GM20431 (cell line): Measurements from ENCODE around the gene CLSTN2.

ENCODE experiments used
- in situ Hi-C: fragments of 300-500 bp; cut with MseI, MboI; formaldehyde crosslinking; loops from one replicate; pipeline ENCODE4 v1.15.0; 2020; ENCODE audit warnings: low sequenced_read_pairs; ENCODE audit not compliant: unreplicated experiment

CLSTN2 gene

DNA sequence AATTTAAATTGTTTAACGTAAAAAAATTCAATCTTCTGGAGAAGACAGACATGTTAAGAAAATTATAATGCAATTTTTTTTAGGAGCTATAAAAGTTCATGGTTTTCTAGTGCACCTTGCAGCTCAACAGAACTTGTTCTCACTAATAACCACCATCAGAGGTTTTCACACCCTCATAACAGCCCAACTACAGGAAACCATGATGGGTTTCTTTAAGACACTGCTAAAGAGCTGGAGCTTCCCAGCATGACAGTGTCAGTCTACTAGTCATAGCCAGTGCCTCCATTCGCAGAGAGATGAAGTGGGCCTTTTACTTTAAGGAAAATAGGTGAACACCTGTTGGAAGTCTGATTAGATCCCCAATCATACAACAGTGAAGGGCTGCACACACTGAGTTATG is 518.8 kb downstream of the CLSTN2 start:
- in situ Hi-C loops, result no loop called here

DNA sequence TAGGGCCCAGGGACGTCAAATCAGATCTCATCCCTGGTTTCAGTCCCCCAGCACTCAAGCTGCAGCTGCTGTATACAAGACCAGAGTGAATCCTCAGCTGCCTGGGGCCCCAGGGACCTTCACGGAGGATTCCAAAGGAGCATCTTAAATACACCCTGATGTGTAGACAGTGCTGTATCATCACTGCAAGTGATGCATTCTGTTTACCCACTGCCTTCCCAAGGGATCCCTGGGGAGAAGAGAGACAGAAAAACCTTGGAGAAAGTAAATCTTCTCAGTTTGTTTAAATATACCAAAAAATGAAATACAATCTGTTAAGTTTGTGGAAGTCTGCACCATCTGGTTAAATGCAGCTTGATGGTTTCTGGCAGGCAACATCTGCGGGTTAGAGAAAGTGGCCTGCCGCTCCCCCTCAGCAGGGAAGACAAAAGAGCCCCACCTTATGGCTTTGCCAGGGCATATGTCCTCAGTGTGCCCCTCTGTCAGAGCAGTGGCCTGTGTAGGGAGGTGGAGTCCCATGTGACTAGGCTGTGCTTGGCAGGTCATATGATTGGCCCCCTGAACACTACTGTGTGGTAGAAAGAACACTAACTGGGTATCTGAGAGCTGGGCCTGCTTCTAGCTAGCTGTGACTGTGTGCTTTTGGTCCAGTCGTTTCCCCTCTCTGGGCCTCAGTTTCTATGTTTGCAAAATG is 520.7 kb downstream of the CLSTN2 start:
- in situ Hi-C loops, result no loop called here

DNA sequence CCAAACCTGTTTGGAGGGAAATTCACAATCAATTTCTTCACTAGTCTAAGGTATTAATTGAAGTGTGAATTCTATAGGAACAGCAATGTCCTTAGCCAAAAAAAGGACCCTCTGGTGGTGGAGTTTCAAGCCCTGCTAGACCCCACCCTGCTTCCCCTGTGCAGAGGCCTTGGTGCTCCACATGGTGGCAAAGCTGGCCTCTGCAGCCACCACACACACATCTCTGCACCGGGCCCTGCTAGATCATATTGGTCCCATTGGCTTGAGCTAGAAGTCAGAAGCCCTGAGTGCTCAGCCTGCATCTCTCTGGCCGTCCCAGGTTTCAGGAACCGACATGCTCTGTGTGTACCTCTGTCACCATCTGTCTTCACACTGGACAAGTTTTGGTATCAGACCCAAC is 522.0 kb downstream of the CLSTN2 start:
- in situ Hi-C loops, result no loop called here

DNA sequence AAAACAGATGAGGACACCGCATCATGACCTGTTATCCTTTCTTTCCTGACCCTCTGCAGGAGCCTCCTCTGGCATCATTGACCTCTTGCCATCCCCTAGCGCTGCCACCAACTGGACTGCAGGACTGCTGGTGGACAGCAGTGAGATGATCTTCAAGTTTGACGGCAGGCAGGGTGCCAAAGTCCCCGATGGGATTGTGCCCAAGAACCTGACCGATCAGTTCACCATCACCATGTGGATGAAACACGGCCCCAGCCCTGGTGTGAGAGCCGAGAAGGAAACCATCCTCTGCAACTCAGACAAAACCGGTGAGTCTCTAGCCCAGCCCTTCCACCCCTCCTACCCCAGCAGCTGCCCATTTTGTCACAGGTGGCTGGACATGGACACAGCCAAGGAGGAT is 524.5 kb downstream of the CLSTN2 start:
- in situ Hi-C loops, result no loop called here

DNA sequence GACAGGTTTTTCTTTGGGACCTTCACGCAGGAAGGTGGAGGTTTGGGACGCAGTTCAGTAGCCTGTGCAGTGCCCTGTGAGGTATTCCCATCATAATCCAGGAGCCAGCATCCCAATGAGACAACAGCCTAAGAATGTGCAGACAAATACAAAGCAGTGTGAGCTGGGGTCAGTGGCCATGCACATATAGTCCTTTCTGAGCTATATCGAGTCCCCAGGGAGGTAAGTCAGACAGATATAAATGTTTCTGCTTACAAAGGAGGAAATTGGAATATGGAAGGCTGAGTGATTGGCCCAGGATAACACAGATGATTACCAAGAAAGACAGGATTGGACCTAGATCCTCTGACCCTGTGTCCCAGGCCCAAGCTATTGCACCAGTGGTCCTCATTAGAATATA is 526.3 kb downstream of the CLSTN2 start:
- in situ Hi-C loops, result no loop called here

DNA sequence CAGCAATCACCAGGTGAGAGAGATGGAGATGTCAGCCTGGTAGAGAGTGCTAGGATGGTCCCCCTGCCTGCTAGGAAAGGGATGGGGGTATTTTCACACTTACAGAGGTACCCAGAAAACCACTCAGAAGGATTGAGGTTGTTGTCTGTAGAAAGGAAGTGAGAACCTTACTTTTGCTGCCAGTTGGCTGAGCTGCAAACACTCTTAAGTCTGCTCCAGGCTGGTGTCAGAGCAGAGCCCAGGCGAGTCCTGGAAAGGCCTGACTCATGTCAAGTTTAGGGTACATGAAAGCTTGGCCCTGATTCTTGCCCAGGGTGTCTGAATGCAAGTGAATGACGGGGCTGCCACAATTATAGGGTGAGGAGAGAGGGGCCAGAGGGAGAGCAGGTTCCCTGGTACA is 528.4 kb downstream of the CLSTN2 start:
- in situ Hi-C loops, result no loop called here

DNA sequence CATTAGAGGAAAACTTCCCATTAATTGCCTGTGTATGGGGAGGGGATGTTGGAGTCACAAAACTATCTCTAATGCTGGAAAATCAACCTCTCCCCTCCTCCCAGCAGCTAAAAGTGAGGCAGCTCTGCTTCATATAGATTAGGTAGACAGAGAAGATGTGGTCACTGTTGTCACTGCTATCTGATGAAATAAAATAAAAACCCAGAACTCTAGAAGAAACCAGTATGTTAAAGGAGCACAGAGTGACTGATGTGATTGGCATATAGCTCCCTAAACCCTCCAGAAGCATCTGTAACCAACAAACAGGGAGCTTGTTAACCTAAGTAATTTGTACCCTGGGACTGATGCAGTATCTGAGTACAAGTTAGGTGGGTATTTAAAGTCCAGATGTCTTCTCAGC is 531.0 kb downstream of the CLSTN2 start:
- in situ Hi-C loops, result no loop called here

DNA sequence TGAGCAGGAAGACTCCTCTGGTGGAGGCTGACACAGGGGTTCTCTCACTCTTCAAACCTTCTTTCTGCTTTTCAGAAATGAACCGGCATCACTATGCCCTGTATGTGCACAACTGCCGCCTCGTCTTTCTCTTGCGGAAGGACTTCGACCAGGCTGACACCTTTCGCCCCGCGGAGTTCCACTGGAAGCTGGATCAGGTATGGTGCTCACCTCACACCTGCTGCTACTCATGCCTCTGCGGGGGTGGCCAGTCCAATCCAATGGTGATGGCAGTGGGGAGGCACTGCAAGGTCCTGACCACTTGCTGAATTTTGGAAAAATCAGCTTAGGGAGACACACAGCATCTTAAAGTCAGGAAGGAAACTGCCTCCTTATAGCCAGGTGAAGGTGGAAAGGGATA is 531.5 kb downstream of the CLSTN2 start:
- in situ Hi-C loops, result no loop called here

DNA sequence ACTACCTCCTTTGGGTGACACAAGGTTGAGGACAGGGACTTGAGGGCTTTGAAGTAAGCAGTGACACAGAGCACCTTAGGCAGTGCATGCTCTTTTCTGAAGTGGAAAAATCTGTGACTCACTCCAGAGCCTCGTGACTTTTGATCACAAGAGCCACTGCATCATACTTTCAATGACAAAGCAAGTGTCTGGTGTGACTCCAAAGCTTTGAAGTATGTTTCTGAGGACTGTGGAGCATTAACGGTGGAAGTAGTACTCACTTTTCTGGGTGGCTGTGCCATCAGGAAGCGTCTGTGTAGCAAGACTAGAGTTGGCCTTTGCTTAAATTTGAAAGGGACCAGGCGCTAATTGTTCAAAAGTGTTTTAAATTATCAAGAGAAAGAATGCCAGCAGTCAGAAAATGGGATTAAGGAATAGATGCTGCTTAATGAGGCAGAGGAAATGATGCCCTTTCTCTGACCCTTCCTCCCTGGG is 532.2 kb downstream of the CLSTN2 start:
- in situ Hi-C loops, result no loop called here

DNA sequence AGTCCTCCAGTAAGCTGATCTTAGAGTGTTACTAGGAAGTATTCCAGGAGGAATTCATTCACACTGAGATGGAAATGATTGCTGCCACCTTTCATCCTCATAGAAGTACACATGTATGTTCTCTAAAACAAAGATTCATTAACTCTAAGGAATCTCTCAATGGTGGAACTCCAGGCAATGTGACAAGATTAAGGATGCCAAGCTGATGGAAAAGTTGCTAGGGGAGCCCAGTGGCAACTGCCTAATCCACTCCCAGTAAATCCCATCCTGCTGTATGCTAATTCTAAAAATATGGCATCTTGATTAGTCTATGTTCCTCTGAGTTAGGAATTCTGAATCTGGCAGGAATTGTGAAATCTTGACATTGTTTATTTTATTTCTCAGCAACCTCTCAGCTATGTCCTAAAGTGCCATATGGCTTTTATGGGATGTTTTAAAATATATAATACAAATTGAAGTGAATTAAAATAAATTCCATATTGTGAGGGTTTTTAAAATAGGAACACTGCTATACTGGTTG is 532.9 kb downstream of the CLSTN2 start:
- in situ Hi-C loops, result no loop called here

DNA sequence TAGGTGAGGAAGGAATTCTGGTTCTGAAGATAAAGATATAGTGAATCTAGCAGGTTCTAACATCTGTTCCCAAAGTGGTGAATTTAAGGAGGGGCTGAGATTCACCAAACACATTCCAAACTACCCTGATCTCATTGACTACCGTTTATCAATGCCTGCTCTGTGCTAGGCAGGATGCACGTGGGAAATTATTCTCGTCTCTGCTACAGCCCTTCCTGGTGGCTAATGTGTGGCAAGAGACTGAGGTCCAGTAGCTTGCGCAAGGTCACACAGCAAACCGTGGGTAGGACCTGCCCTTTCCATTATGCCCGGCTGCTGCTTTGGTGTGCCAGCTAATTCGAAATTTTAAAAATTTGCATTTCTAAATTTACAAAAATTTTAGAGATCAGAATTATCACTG is 533.4 kb downstream of the CLSTN2 start:
- in situ Hi-C loops, result no loop called here

DNA sequence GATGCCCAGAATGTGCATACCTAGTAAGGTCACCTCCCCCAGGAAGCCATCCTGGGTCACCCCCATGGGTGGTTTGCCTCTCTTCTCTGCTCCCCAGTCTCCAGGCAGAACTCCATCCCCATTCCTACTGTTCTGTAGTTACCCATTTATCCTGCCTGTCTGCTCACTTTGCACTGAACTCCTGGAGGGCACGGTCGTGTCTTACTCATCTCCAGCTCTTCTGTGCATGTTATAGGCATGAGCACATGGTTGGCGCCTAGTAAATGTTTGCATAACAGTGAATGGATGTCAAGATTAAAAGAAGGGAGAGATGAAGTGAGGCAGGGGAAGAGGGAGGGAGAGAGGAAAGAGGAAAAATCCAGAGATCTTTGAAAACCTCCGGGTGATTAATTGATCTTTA is 534.5 kb downstream of the CLSTN2 start:
- in situ Hi-C loops, result no loop called here

DNA sequence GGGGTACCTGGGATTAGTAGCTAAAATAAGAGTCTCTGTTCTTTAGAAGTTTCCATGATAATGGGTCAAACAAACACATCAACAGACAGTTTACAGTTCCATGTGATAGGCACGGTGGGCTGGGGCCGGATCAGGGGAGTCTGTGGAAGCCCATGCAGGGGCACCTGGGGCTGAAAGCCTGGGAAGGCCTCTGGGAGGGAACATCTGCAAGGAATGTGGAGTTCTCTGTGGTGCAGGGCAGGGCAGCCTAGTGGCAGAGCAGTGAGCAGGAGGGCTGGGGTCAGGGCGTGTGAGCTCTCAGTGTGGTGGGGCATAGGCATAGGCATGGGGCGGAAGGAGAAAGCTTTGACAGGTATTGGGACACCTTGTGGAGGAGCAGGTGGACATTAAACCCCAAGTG is 535.2 kb downstream of the CLSTN2 start:
- in situ Hi-C loops, result no loop called here

DNA sequence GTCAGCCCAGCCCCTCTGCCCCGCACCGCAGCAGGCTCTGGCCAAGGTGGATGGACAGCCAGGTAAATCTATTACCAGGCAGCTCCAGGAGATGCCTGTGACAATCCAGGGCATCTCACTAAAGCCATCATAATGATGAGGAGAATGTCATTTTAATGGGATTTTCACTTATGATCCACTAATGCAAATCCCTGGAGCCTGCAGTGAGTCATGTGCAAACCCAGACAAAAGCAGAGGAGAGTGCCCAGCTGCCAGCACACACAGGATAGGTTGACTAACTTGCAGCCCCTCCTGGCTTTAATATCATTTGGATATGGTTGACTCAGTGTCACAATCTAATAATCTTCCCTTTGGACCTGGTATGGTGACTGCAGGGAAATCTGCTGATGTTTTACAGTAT is 536.0 kb downstream of the CLSTN2 start:
- in situ Hi-C loops, result no loop called here

DNA sequence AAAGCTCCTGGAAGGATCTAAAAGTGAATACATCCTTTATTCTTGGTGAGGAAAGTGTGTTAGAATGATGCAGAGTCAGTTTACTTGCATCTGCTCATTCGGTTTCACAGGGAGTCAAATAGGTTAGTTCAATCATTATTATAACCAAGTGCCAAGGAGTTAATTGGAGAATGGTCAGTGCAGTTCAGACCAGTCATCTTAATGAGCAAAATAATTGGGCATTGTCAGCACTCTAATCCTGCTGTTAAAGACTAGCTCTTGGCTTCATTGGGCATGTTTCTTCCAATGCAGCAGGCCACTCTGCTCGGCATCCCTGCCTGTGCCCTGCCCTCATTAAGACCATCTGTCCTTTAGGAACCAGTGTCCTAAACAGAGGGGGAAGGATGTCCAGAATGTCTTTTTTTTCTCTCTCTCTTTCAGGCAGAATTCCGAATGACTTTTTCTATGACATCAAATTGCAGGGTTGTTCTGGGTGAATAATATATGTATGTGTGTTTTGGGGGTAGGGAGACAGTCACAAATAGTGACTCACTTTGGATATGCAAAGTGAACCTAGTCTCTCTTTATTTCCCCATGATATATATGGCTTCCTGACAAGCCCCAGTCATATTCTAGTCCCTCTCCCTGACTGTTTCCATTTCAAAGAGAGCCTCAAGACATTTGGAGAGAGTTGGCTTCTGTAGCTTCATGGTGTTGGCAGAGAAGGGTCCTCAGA is 537.5 kb downstream of the CLSTN2 start:
- in situ Hi-C loops, result no loop called here

DNA sequence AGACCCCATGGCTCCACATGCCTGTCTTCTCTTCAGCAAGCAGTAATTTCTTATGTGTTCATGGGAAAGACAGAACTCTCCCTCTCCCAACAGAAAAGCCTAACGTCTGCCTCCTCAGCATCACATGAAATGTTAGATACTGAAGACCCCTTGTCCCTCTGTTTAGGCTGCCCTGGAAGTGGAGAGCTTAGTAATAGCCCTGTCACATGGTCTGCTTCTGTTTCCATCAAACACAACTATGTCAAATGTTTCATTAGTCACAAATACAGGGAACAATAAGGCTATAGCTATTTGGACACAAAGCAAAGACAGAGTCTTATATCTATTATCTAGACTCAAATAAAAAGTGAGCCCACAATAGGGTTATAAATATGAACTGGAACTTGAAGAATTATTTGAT is 552.6 kb downstream of the CLSTN2 start:
- in situ Hi-C loops, result no loop called here

DNA sequence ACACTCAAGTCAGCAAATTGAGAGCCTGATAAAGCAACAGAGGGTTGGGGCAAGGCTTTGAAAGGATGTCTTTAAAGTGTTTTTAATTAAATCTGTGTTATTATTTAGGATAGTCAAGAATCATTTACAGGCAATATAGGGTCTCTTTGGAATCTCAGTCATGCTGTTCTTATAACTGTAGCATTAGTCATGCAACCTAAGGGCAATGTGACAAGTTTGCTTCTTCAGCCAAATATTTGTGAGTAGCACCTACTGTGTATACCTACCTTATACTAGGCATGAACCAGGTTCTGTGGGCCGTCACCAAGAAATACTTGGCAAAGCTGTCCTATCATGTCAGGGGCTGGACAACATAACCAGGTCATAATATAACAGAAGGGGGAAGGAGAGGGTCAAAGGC is 558.3 kb downstream of the CLSTN2 start:
- in situ Hi-C loops, result no loop called here

DNA sequence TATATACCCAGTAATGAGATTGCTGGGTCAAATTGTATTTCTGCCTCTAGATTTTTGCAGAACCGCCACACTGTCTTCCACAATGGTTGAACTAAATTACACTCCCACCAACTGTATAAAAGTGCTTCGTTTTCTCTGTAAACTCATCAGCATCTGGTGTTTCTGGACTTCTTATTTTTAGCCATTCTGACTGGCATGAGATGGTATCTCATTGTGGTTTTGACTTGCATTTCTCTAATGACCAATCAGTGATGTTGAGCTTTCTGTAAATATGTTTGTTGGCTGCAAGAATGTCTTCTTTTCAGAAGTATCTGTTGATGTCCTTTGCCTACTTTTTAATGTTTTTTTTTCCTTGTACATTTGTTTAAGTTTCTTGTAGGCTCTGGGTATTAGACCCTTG is 560.0 kb downstream of the CLSTN2 start:
- in situ Hi-C loops, result no loop called here

DNA sequence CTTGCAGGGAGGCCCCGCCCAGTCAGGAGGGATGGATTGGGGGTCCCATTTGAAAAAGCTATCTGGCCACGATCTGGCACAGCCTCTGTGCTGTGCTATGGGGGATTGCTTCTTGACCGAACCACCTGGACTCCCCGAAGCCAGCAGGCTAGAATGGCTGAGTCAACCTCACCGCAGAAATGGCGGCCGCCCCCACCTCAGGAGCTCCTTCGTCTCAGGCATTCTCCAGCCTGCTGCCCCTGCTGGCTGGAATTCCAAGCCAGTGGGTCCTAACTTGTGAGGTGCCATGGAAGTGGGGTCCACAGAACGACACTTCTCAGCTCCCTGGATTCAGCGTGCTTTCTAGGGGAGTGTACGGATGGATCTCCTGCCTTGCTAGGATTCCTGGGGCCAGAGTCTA is 562.3 kb downstream of the CLSTN2 start:
- in situ Hi-C loops, result no loop called here

DNA sequence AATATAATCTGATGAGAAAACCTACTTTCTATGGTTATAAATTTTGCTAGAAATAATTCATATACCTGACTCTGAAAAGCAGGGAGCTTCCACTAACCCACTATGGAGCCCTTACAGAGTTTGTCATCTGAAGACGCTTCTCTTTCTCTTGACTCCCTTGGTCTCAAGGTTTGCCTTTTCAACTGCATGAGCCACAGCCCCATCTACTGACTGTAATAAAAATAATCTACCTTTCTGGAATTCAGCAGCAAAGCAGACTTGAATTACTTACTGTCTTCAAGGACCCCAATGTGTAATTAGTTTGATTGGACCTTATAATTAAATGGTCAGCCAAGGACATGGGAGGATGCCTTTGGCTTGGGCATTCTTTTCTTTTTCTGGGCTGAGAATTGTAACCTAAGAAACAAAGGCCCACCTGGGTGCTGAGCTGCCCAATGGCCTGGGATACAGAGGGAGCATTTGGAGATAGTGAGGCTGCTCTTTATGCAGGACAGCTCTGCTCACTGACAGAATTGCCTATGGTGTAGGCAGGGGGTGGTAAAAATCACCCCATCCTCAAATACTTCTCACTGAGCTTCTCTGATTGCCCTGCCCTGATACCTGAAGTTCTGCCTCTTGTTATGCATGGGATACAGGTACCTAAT is 564.3 kb downstream of the CLSTN2 start:
- in situ Hi-C loops, result no loop called here

DNA sequence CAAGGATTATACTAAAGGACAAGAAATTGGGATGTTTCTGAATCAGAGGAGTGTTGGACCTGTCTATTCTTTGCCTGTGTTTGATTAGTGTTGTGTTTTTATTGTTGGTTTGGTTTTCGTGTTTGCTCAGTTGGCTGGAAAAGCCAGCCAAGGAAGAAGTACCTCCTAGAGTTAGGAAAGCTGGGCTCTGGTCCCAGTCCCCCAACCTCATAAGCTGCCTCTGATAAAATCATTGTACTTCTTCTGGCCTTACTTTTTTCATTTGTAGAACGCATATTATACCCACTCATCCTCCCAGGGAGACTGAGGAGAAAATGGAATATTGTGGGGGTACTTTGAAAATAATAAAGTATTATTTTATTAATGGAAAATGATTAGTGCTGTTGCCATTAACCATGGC is 565.5 kb downstream of the CLSTN2 start:
- in situ Hi-C loops, result no loop called here
